GM21360 (cell line): ENCODE data around the gene DHCR7.

Experiments used
- ATAC-seq: cut with Tn5 transposase; IDR thresholded peaks from one replicate; pipeline ENCODE4 v1.9.1; 2021; ENCODE audit warnings: mild to moderate bottlenecking, moderate library complexity; ENCODE audit not compliant: unreplicated experiment

DHCR7 gene

DNA sequence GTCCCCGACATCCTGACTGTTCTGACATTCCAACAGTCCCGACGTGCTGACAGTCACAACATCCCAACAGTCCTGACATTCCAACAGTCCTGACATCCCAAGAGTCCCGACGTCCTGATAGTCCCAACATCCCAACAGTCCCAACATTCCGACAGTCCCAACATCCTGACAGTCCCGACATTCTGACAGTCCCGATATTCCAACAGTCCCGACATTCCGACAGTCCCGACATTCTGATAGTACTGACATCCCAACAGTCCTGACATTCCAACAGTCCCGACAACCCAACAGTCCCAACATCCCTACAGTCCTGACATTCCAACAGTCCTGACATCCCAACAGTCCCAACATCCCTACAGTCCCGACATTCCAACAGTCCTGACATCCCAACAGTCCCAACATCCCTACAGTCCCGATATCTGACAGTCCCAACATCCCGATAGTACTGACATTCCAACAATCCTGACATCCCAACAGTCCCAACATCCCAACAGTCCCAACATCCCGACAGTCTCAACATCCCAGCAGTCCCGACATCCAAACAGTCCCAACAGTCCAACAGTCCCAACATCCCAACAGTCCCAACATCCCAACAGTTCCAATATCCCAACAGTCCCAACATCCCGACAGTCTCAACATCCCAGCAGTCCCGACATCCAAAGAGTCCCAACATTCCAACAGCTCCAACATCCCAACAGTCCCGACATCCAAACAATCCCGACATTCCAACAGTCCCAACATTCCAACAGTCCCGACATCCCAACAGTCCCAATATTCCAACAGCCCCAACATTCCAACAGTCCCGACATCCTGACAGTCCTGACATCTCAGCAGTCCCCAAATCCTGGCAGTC, 60.2 kb downstream of the DHCR7 start:
- no peak for ATAC-seq

GRCh38 chr11:71387200-71387599, 61.0 kb downstream of the DHCR7 start:
- no peak for ATAC-seq

- no peak for ATAC-seq
These were observed 62.0 kb downstream of the DHCR7 start for GRCh38 chr11:71386202-71386601.

DNA sequence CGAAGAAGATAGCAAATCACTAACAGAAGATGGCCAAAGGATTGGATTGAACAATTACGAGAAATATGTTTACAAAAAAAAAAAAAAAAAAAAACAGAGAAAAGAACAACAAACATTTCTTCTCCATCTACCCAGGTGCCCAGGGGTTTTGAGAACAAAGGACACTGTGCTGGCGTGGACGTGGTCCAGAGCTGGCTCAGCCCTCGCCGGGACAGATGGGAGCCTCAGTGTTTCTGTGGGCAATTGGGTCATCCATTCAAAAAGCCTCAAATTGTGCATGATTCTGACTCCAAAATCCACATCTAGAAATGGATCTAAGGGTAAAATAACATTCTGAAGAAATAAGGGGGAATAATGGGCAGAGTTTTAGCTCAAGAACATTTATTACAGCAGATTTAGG, 63.1 kb downstream of the DHCR7 start:
- no peak for ATAC-seq

- no peak for ATAC-seq
These were observed 63.6 kb downstream of the DHCR7 start for GRCh38 chr11:71384561-71384960.
